Fibroblast of gingiva (primary cell): ENCODE measurements around the gene AZIN2.
A peak's percentile ranks its signal among the peaks of the same experiment; 100 is the strongest.
"Not testable (repeated sequence)": the region's sequence is repeated elsewhere in the genome, so short reads cannot be mapped to it uniquely, and the experiment has no call there.

Experiments
- DNase-seq: peaks from one replicate; pipeline ENCODE4 v3.0.0-alpha.2; 2011; ENCODE audit warnings: low read depth

AZIN2 gene

DNA sequence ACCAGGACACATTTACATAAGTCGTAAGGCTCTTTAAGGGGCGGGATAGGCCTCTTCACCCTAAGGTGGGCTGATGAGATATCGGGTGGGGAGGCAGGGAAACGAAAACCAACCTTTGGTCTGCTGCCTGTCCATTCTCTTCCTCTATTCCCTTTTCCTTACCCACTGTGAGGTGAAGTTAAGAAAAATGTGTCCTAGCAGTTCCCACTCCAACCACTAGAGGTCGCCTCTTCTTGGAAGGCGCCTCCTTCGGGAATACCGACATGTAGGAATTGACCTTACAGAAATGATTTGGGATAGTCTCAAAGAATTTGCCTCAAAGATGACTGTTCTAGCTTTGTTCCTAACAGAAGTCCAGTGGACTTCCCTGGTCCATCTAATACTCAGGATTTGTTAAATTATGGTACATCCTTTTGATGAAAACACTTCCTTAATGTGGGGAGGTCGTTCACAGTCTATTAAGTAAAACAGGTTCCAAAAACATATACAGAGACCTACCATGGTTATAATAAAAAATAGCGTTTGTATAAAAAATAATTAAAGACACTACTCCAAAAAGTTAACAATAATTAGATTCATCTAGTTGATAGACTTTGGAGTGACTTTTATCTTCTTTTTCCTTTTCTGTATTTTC, 14.1 kb downstream of the AZIN2 start:
- peak; percentile 62 for DNase-seq

DNA sequence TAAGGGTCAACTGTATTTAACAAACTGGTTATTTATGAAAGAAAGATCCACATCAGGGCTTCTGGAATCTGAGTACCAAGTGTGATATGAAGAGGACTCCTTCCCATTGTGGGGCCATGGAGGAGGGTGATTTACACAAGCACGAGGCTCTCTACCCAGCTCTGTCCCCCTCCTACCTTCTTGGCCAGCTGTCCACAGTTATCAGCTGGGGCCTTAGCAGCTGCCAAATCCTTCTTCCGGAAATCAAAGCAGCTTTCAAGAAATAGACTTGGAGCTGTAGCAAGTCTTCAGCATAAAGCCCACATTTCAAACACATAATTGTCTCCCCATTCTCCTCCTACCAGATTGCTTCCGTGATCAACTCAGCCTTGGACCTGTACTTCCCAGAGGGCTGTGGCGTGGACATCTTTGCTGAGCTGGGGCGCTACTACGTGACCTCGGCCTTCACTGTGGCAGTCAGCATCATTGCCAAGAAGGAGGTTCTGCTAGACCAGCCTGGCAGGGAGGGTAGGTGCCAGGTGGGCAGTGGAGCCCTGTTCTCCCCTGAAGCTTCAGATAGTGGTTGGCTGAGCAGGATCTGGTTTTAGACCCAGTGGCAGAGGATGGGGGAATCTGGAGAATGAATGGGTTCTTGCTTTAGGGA, 15.5 kb downstream of the AZIN2 start:
- no peak for DNase-seq

GRCh38 chr1:33097137-33097611, 16.2 kb downstream of the AZIN2 start:
- no peak for DNase-seq

DNA sequence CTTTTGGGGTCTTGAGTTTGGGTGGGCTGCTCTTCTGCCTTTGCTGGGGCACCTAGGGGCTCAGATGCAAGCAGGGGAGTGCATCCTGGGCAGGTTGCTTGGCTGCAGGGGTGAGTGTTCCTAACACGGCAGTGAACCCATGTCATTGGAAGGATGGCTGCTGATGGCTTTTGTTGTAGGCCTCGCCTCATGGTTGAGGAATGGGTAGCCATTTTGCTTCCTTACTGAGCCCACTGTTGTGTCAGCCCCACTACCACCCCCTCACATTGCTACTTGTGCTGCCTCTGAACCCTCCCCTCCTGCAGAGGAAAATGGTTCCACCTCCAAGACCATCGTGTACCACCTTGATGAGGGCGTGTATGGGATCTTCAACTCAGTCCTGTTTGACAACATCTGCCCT, 16.8 kb downstream of the AZIN2 start:
- DNase-seq, result no peak

DNA sequence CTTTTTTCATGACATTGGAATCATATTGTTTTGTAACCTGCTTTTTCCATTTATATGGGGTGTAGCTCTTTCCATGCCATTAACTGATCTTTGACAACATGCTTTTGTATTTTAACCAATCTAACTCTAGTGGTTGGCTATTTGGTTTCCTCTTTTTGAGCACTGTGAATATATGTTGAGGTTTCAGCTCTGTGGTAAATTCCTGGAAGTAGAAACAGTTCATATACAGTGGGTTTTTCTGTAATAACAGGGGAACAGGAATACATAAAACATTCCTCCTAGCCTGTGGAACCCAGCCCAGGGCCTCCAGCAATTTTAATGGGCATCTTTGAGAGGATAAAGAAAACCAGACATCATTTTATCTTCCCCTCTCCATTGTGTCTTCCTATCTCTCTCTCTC, 17.4 kb downstream of the AZIN2 start:
- DNase-seq, result no peak

DNA sequence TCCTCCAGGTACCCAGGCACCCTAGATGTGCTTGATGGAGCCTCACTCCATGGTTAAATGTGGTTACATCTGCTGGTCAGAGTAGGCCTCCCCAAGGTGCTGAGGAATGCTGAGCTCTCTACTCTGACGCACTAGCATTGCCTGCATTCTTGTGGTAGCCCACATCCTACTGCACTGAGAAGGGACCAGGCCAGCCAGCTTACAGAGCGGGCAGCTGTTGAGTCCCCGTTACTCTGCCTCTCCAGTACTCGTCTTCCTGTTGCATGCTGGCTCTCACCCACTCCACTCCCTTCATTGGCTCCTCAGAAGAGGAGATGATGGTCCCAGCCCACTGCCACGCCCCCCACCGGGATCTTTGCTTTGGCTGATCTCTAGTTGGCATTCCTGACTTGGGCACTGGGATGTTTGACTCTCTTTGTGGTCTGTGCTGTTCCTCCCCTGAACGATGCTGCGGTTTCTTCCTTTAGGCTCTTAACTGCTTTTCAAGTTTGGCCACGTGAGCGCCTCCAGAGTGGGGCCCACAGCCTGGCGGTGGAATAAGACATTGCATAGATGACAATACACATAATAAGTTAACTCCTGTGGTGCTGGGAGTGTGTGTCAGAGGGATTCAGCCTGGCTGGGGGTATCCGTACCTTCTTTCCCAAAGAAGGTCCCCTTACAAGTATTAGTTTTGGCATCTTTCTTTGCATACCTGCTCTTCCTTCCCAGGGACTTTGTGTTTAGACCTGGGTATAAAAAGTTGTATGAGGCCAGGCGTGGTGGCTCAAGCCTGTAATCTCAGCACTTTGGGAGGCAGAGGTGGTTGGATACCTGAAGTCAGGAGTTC, 18.6 kb downstream of the AZIN2 start:
- peak; percentile 100 for DNase-seq

DNA sequence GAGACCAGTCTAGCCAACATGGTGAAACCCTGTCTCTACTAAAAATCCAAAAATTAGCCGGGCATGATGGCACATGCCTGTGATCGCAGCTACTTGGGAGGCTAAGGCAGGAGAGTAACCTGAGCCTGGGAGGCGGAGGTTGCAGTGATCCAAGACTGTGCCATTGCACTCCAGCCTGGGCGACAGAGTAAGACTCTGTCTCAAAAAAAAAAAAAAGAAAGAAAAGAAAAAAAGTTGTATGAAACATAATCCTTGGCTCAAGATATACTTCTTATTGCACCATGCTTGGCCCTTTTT, 19.1 kb downstream of the AZIN2 start:
- DNase-seq, result peak; percentile 86

GRCh38 chr1:33110477-33110876, 29.5 kb downstream of the AZIN2 start:
- DNase-seq, result no peak

- peak; percentile 63 for DNase-seq
Observed at GRCh38 chr1:33111965-33112364, 31.0 kb downstream of the AZIN2 start.

DNA sequence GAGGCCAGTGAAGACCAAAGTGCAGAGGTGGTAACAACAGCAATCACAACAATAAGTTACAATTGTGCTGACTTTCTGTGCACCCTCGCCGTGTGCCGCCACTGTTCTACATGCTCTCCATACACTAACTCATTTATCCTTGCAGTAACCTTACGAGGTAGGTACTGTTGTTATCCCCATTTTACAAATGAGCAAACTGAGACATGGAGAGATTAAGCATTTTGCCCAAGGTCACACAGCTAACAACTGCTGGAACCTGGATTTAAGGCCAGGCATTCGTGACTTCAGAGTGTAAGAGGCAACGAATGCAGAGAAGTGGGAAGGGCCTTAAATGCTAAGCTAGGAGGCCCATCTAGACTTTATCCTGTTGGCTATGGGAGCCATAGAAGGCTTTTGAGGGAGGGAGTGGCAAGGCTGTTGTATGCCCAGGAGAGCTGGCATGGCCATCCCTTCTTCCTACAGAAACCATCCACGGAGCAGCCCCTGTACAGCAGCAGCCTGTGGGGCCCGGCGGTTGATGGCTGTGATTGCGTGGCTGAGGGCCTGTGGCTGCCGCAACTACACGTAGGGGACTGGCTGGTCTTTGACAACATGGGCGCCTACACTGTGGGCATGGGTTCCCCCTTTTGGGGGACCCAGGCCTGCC, 36.6 kb downstream of the AZIN2 start:
- no peak for DNase-seq

DNA sequence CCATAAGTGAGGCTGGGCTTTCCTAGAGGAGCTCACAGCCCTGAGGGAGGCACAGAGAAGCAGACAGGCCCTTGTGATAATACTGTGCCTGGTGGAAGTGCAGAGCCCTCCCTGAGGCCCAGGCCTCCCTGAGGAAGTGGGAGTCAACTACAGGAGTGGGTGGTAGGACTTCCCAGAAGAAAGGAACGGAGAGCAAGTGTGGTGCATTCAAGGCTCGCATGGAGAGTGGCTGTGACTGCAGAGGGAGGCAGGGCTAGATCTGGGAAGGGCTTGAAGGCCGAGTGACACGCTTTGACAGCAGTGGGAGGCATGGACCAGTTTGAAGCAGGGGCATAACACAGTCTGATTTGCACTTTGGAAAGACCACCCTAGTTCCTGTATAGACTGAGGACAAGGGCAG, 37.3 kb downstream of the AZIN2 start:
- DNase-seq, result no peak

- no peak for DNase-seq
Observed at GRCh38 chr1:33119050-33119449, 38.1 kb downstream of the AZIN2 start.

- DNase-seq, result no peak
Observed at GRCh38 chr1:33119532-33120217, 38.7 kb downstream of the AZIN2 start.

DNA sequence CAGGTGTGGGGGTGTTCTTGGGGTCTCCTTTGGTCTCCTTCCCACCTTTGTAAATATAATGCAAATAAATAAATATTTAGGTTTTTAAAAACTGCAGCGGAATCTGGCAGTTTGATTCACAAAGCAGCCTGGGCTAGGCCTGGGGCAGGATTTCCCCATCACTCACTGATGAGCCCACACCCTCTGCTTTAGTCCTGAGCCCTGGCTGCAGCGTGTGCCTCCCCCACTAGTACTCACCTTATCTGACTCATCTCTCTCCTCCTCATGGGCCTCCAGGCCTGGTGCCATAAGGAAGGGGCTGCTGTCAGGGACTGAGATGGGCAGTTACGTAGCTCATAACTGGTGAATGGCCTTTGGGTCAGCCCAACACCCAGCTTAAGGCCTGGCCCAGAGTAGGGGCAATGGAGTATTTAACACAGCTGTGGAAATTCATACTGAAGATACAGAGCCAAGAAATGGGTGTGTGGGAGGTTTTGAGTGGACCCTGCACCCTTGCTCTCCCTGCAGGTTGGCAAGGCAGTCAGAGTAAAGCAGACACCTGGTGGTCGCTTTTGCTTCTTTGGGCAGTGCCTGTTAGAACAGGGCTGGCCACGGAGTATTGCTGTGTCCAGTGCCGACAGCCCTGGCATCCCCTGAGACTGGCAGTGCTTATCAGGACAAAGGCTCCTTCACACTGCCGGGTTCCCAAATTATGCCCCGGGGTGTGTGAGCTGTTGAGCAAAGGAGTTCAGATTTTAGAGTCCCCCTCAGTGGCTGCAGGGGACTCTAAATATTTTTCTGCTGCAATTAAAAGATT, 39.7 kb downstream of the AZIN2 start:
- DNase-seq, result no peak

DNA sequence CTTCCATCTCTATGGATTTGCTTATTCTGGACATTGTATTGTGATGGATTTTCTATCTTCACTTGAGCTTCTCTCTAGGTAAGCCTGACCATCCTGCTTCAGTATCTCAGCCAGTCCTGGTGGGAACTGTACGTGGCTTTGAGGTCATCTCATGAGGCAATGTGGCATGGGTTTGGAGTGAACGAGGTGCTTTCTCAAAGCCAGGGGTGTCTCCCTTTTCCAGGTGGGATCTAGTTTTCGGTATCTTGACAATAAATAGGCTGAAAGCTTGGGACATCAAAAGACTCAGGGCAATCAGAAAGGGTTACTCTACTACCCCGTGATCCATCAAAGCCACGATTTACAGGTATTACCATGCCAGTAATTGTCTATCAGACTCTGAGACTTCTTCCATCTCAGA, 40.8 kb downstream of the AZIN2 start:
- no peak for DNase-seq

GRCh38 chr1:33122483-33123178, 41.7 kb downstream of the AZIN2 start:
- no peak for DNase-seq

GRCh38 chr1:33123266-33123665, 42.3 kb downstream of the AZIN2 start:
- no peak for DNase-seq

DNA sequence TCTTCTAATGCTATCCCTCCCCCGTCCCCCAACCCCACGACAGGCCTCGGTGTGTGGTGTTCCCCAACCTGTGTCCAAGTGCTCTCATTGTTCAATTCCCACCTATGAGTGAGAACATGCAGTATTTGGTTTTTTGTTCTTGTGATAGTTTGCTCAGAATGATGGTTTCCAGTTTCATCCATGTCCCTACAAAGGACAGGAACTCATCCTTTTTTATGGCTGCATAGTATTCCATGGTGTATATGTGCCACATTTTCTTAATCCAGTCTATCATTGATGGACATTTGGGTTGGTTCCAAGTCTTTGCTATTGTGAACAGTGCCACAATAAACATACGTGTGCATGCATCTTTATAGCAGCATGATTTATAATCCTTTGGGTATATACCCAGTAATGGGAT, 43.7 kb downstream of the AZIN2 start:
- not testable (repeated sequence) for DNase-seq

DNA sequence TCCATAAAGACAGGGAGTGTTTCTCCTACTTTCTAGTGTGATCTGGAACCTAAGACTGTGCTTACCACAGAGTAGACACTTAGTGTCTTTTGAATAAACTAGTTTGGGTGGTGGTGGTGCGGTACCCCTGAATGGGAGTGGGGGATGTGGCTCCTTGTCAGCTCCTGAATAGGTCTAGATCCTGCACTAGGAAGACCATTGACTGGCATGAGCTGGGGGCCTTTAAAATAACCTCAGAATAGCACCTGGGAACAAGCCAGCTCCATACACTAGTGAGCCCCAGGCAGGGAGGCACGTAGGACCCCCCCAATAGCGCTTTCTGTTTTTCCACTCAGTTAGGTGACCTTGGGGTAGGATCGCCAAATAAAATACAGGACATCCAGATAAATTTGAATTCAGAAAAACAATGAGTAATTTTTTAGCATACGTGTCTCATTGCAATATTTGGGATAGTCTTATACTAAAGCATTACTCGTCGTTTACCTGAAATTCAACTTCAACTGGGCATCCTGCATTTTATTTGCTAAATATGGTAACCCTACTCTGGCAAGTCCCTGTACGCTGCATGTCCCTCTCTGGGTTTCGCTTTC, 45.6 kb downstream of the AZIN2 start:
- no peak for DNase-seq
